Psoas muscle (tissue), 8 donors: Measurements from ENCODE around the gene C1QTNF3. TPM values are rescaled to one million over a fixed set of nuclear protein-coding genes. Genes with fewer than 3 reads are reported as not detected.
"Not testable (repeated sequence)": the region's sequence is repeated elsewhere in the genome, so short reads cannot be mapped to it uniquely, and the experiment has no call there.

Experiments used
- ATAC-seq, 4 donors: fragments of 200-7000 bp; cut with Tn5 transposase; one replicate each; pipeline ENCODE4 v1.9.1; 2020; ENCODE audit warnings: moderate library complexity in 3 of 4, mild to moderate bottlenecking in 2 of 4
- DNase-seq, 2 donors: peaks; one replicate each; pipeline ENCODE4 v3.0.0-alpha.2; 2020
- H3K27ac ChIP-seq: fragments of 200-600 bp; one replicate; pipeline ENCODE4 v1.8.0; 2022
- H3K27me3 ChIP-seq, 3 donors: fragments of 200-600 bp in 1 of 3; one replicate each; pipeline versions ENCODE4 v1.6.1 to v1.8.0; 2013 to 2022; ENCODE audit warnings: low read length in 2 of 3, mild to moderate bottlenecking in 2 of 3, moderate library complexity in 1 of 3; ENCODE audit not compliant: insufficient read depth in 3 of 3
- H3K36me3 ChIP-seq, 2 donors: fragments of 200-600 bp in 1 of 2; one replicate each; pipeline versions ENCODE4 v1.6.1 to v1.8.0; 2013 to 2022; ENCODE audit warnings: low read depth in 1 of 2, mild to moderate bottlenecking in 1 of 2, moderate library complexity in 1 of 2; ENCODE audit not compliant: insufficient read depth in 1 of 2
- H3K4me1 ChIP-seq: fragments of 200-600 bp; one replicate; pipeline ENCODE4 v1.8.0; 2022
- H3K4me3 ChIP-seq: fragments of 200-600 bp; one replicate; pipeline ENCODE4 v1.8.0; 2022; ENCODE audit warnings: mild to moderate bottlenecking
- H3K9me3 ChIP-seq: fragments of 200-600 bp; one replicate; pipeline ENCODE4 v1.8.0; 2022
- WGBS, 3 donors: extraction: QIAGEN DNeasy Blood & Tissue Kit; methylation state at CpG; one replicate each; pipeline versions ENCODE4 v1.1.6 to v1.1.7; 2013; 5-methylcytosine and 5-hydroxymethylcytosine counted together
- intact Hi-C, 2 donors: fragments of 100-400 bp; cut with DNase I; formaldehyde crosslinking; loops; one replicate each; pipeline versions ENCODE4 v1.11.0 to v1.14.2; 2022
- polyA plus RNA-seq, 3 donors: library from polyadenylated mRNA; stranded (reverse); fragments of 200-250 nt; gene quantifications; one replicate each; pipeline ENCODE4 v1.2.3, GENCODE V29; 2013
- total RNA-seq, 4 donors: library from RNA; stranded (reverse); fragmentation: NEBNext Ultra II Directional in 2 of 4; extraction: Animal tissue kit (Norgen Biotek cat#: 25700) in 2 of 4; gene quantifications; one replicate each; pipeline versions ENCODE4 v1.2.1 to v1.2.4, GENCODE V29; 2021 to 2023
- TF ChIP-seq, protein P1 (sequence below): fragments of 200-600 bp; IDR thresholded peaks from one replicate; pipeline ENCODE4 v1.8.0; 2022; ENCODE audit warnings: antibody characterized with exemption
- donor health status: healthy with polysubstance abuse.
- donor health status: DM: no; HTN: no; CAD: no; lungs with moderate emphysema.
- donor health status: Bipolar disorder and iron deficiency.
- donor health status: healthy.
- donor health status: DM: yes; HTN: yes; CAD: no.
- donor health status: DM: no; HTN: no; CAD: no.
- donor health status: DM: no; HTN: no; CAD: no.
- donor health status: DM: yes; HTN: yes; CAD: no.

C1QTNF3 gene
- total and polyA plus RNA-seq, 7 donors, result 0.31 to 5.9 (median 0.55) TPM; not detected in 1

DNA sequence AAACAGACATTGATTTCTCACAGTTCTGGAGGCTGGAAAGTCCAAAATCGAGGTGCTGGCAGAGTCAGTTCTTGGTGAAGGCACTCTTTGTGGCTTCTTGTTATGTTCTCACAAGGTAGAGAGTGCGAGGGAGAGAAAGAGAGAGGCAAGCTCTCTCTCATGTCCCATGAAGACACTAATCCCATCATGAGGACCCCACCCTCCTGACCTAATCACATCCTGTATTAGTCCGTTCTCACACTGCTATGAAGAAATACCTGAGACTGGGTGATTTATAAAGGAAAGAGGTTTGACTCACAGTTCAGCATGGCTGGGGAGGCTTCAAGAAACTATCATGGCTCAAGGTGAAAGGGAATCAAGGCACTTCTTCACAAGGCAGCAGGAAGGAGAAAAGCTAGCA, 29.5 kb downstream of the C1QTNF3 start:
- H3K27me3 ChIP-seq, result no peaks in the 10 kb centered on the region
- H3K4me3 ChIP-seq, result no peak overlapping the region
- H3K9me3 ChIP-seq, result no peaks in the 10 kb centered on the region
- H3K27ac ChIP-seq, result no peak overlapping the region
- no peaks in the 10 kb centered on the region for H3K4me1 ChIP-seq
- TF ChIP-seq, protein P1, sequence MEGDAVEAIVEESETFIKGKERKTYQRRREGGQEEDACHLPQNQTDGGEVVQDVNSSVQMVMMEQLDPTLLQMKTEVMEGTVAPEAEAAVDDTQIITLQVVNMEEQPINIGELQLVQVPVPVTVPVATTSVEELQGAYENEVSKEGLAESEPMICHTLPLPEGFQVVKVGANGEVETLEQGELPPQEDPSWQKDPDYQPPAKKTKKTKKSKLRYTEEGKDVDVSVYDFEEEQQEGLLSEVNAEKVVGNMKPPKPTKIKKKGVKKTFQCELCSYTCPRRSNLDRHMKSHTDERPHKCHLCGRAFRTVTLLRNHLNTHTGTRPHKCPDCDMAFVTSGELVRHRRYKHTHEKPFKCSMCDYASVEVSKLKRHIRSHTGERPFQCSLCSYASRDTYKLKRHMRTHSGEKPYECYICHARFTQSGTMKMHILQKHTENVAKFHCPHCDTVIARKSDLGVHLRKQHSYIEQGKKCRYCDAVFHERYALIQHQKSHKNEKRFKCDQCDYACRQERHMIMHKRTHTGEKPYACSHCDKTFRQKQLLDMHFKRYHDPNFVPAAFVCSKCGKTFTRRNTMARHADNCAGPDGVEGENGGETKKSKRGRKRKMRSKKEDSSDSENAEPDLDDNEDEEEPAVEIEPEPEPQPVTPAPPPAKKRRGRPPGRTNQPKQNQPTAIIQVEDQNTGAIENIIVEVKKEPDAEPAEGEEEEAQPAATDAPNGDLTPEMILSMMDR, result no peak
- DNase-seq (no peak), ATAC-seq (no peak)
- WGBS, 3 donors, result 78 to 84% (median 83%) methylated on average over 3 of the region's 3 CpGs
- intact Hi-C loops, result no loop called here
- no peaks in the 10 kb centered on the region for H3K36me3 ChIP-seq

DNA sequence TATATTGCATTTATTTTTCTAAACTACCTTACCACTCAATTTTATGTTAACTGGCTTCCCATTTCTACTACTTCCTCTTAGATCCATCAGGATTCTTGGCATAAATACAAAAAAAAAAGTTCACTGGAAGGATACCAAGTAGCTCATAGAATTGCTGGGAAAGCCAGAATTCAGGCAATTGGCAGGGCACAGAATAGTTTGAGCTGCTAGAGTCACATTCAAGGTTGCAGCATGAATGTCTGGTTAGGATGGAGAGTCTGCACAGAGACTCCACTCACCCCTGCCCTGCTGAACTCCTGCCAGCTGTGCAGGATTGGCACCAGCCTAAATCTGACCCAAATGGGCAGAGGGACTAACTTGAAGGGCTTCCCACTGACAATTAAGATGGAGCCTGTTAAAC, 30.2 kb downstream of the C1QTNF3 start:
- no peaks in the 10 kb centered on the region for H3K4me1 ChIP-seq
- no peaks in the 10 kb centered on the region for H3K36me3 ChIP-seq
- H3K9me3 ChIP-seq, result no peaks in the 10 kb centered on the region
- TF ChIP-seq, protein P1, result no peak
- intact Hi-C loops, result no loop called here
- H3K4me3 ChIP-seq, result no peak overlapping the region
- DNase-seq (no peak), ATAC-seq (no peak)
- no peak overlapping the region for H3K27ac ChIP-seq
- no peaks in the 10 kb centered on the region for H3K27me3 ChIP-seq

DNA sequence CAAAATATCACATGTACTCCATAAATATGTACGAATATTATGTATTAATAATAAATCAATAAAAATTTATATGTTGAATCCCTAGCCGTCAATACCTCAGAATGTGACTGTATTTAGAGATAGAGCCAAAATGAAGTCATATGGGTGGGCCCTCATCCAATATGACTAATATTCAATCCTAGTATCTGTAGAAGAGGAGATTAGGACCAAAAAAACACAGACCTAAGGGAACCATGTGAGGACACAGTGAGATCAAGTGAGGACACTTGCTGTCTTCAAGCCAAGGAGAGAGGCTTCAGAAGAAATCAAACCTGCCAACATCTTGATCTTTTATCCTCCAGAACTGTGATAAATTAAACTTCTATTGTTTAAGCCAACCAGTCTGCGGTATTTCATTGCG, 31.5 kb downstream of the C1QTNF3 start:
- TF ChIP-seq, protein P1, result no peak
- peaks cover 6% of the 10 kb centered on the region for H3K4me1 ChIP-seq
- DNase-seq (no peak), ATAC-seq (no peak)
- no peaks in the 10 kb centered on the region for H3K27me3 ChIP-seq
- H3K4me3 ChIP-seq, result no peak overlapping the region
- intact Hi-C loops, result no loop called here
- no peaks in the 10 kb centered on the region for H3K9me3 ChIP-seq
- H3K36me3 ChIP-seq, result no peaks in the 10 kb centered on the region
- no peak overlapping the region for H3K27ac ChIP-seq
- 27 to 46% (median 44%) methylated on average over 4 of the region's 4 CpGs for WGBS, 3 donors

DNA sequence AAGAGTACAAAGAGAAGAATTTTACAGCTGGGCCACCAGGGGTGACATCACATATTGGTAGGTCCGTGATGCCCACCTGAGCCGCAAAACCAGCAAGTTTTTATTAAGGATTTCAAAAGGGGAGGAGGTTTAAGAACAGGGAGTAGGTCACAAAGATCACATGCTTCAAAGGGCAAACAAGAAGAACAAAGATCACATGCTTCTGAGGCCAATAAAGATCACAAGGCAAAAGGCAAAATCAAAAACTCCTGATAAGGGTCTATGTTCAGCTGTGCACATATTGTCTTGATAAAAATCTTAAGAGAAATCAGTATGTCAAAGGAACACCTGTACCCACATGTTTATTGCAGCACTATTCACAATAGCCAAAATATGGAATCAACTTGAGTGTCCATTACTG, 32.9 kb downstream of the C1QTNF3 start:
- H3K27me3 ChIP-seq, H3K9me3 ChIP-seq, ATAC-seq, H3K4me3 ChIP-seq, DNase-seq, intact Hi-C loops, H3K36me3 ChIP-seq, H3K27ac ChIP-seq: not testable (repeated sequence)
- peaks cover 14% of the 10 kb centered on the region for H3K4me1 ChIP-seq
- WGBS, 3 donors, result 82 to 95% (median 94%) methylated on average over 2 of the region's 2 CpGs

DNA sequence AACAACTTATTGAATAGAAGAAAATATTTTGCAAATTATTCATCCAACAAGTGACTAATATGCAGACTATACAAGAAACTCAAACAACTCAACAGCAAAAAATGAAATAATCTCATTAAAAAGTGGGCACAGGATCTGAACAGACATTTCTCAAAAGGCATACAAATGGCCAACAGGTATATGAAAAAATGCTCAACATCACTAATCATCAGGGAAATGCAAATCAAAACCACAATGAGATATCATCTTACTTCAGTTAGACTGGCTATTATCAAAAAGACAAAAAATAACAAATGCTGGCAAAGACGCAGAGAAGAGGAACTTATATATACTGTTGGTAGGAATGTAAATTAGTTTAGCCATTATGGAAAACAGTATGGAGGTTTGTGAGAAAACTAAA, 33.4 kb downstream of the C1QTNF3 start:
- no peak overlapping the region for H3K27ac ChIP-seq
- intact Hi-C loops, result loop anchor here in 1 of 2 donors (5.0 kb wide), 1 partner anchor 38 kb away; no protein-coding TSS in a partner anchor
- H3K4me1 ChIP-seq, result peaks cover 14% of the 10 kb centered on the region
- TF ChIP-seq, protein P1, result no peak
- ATAC-seq (no peak), DNase-seq (no peak)
- 49 to 88% (median 51%) methylated on average over 1 of the region's 1 CpG for WGBS, 3 donors
- H3K9me3 ChIP-seq, result no peaks in the 10 kb centered on the region
- peaks cover 0 to 8% of the 10 kb centered on the region in 2 donors for H3K36me3 ChIP-seq
- H3K27me3 ChIP-seq, result no peaks in the 10 kb centered on the region
- H3K4me3 ChIP-seq, result no peak overlapping the region
